DND-41 (cell line): ENCODE results near the gene SLC22A24.

Experiments used
- ATAC-seq: fragments of 200-7000 bp; cut with Tn5 transposase; 3 replicates; pipeline ENCODE4 v1.9.1; 2021; ENCODE audit warnings: low read depth; ENCODE audit not compliant: insufficient read depth
- DNase-seq: peaks from one replicate; pipeline ENCODE4 v3.0.0-alpha.2; 2020
- H2AFZ ChIP-seq: 2 replicates; pipeline ENCODE4 v1.6.0; 2012; ENCODE audit warnings: low read depth, low read length
- H3K27ac ChIP-seq: 2 replicates; pipeline ENCODE4 v1.5.1; 2012; ENCODE audit warnings: low read length, inconsistent platforms
- H3K27me3 ChIP-seq: fragments of 200-600 bp; sonication (generic); 2 replicates; pipeline ENCODE4 v1.6.0; 2012; ENCODE audit warnings: low read length, mild to moderate bottlenecking, inconsistent platforms; ENCODE audit not compliant: insufficient read depth, poor library complexity
- H3K36me3 ChIP-seq: 2 replicates; pipeline ENCODE4 v1.5.1; 2012; ENCODE audit warnings: low read length, inconsistent platforms; ENCODE audit not compliant: insufficient read depth
- H3K4me1 ChIP-seq: 2 replicates; pipeline ENCODE4 v1.5.1; 2012; ENCODE audit warnings: mild to moderate bottlenecking, low read length; ENCODE audit not compliant: insufficient read depth
- H3K4me2 ChIP-seq: 2 replicates; pipeline ENCODE4 v1.6.0; 2012; ENCODE audit warnings: mild to moderate bottlenecking, moderate library complexity, low read length, inconsistent platforms; ENCODE audit not compliant: insufficient read depth
- H3K4me3 ChIP-seq, 2 experiments: fragments of 200-600 bp in 1 of 2; shearing (Covaris generic) in 1 of 2; 2 replicates each; pipeline ENCODE4 v1.5.1; 2012 to 2016; ENCODE audit warnings: inconsistent platforms in 2 of 2, low read length in 2 of 2, mild to moderate bottlenecking in 2 of 2, low read depth in 1 of 2, moderate library complexity in 1 of 2
- H3K79me2 ChIP-seq: 2 replicates; pipeline ENCODE4 v1.6.0; 2012; ENCODE audit warnings: low read length, inconsistent platforms; ENCODE audit not compliant: insufficient read depth
- H3K9ac ChIP-seq: 2 replicates; pipeline ENCODE4 v1.6.0; 2012; ENCODE audit warnings: low read depth, mild to moderate bottlenecking, inconsistent platforms, low read length, moderate library complexity
- H3K9me3 ChIP-seq: 2 replicates; pipeline ENCODE4 v1.5.1; 2012; ENCODE audit warnings: low read length, moderate library complexity, mild to moderate bottlenecking, inconsistent platforms; ENCODE audit not compliant: insufficient read depth, severe bottlenecking
- H4K20me1 ChIP-seq: 2 replicates; pipeline ENCODE4 v1.6.0; 2012; ENCODE audit warnings: low read length; ENCODE audit not compliant: insufficient read depth
- CTCF ChIP-seq: IDR thresholded peaks from 2 replicates; pipeline ENCODE4 v1.5.1; 2012; ENCODE audit warnings: borderline replicate concordance, low read length, moderate library complexity, mild to moderate bottlenecking; ENCODE audit not compliant: poor library complexity, severe bottlenecking; ENCODE audit errors: extremely low read depth
- EZH2 ChIP-seq: IDR thresholded peaks from 3 replicates; pipeline ENCODE4 v1.6.1; 2012; ENCODE audit warnings: borderline replicate concordance, low read depth, mild to moderate bottlenecking, moderate library complexity, low read length, inconsistent platforms; ENCODE audit not compliant: severe bottlenecking

The SLC22A24 gene

DNA sequence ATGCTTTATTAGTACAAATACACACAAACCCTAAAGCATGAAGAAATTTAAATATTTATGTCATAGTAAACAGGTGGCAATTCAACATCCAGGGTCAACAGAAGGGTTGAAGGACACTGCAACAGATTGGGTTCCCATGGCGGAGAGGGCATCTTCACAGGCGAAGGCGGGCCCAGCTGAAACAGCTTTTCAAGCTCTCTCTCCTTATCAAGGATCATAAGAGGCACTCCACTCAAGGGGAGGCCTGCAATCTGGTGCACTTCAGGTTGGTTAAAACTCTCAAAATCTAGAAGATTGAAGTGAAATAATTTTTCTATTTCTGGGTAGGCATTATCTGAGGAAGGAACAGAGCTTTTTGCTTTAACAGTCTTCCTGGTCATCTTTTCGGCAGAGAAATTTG is 111.6 kb downstream of the SLC22A24 start:
- H3K36me3 ChIP-seq = no peaks in the 10 kb centered on the region

More for the DNA sequence above, 111.6 kb downstream of the SLC22A24 start:
- Histone ChIP-seq H3K4me2 (no peak overlapping the region), H3K4me1 (no peaks in the 10 kb centered on the region), H3K27ac (no peak overlapping the region), H3K9ac (no peak overlapping the region), H3K9me3 (no peaks in the 10 kb centered on the region), H3K4me3 (no peak overlapping the region), H3K79me2 (no peaks in the 10 kb centered on the region), H4K20me1 (no peaks in the 10 kb centered on the region), H3K27me3 (peaks cover 10% of the 10 kb centered on the region), H2AFZ (no peak overlapping the region)
- no peak for TF ChIP-seq CTCF
- no peak for TF ChIP-seq EZH2
- no peak for DNase-seq
- ATAC-seq = no peak
